CD14-positive monocyte (primary cell): ENCODE data around the gene CTNNA3. TPM values are rescaled to one million over a fixed set of nuclear protein-coding genes. Genes with fewer than 3 reads are reported as not detected.

Experiments
- DNase-seq, 3 donors: peaks; one replicate each; pipeline ENCODE4 v3.0.0-alpha.2; 2011 to 2022
- H2AFZ ChIP-seq: 2 replicates; pipeline ENCODE4 v1.6.0; 2012; ENCODE audit warnings: mild to moderate bottlenecking, low read depth, low read length, inconsistent platforms; ENCODE audit not compliant: insufficient read depth, poor library complexity, severe bottlenecking
- H3K27ac ChIP-seq, 2 donors: 1 replicate in 1 of 2; 2 replicates in 1 of 2; pipeline ENCODE4 v1.5.1; 2012 to 2013; ENCODE audit warnings: low read length in 2 of 2, control low read depth in 1 of 2, inconsistent platforms in 1 of 2, low read depth in 1 of 2, mild to moderate bottlenecking in 1 of 2
- H3K27me3 ChIP-seq, 2 donors: one replicate each; pipeline versions ENCODE4 v1.6.0 to v1.6.1; 2011 to 2013; ENCODE audit warnings: low read length in 2 of 2; ENCODE audit not compliant: control insufficient read depth in 2 of 2, insufficient read depth in 2 of 2
- H3K36me3 ChIP-seq, 2 donors: replicated peaks in 1 of 2; 1 replicate in 1 of 2; 2 replicates in 1 of 2; pipeline versions ENCODE4 v1.5.1 to v1.6.1; 2012 to 2013; ENCODE audit warnings: low read length in 2 of 2, control low read depth in 1 of 2, inconsistent platforms in 1 of 2, mild to moderate bottlenecking in 1 of 2; ENCODE audit not compliant: insufficient read depth in 2 of 2, control insufficient read depth in 1 of 2
- H3K4me1 ChIP-seq, 2 donors: 1 replicate in 1 of 2; 2 replicates in 1 of 2; pipeline versions ENCODE4 v1.5.1 to v1.6.1; 2012 to 2013; ENCODE audit warnings: low read length in 2 of 2, control low read depth in 1 of 2, inconsistent platforms in 1 of 2, mild to moderate bottlenecking in 1 of 2, moderate library complexity in 1 of 2; ENCODE audit not compliant: insufficient read depth in 2 of 2, control insufficient read depth in 1 of 2
- H3K4me2 ChIP-seq: replicated peaks from 2 replicates; pipeline ENCODE3; 2012; ENCODE audit warnings: low read length, moderate library complexity, mild to moderate bottlenecking; ENCODE audit not compliant: poor library complexity, severe bottlenecking; ENCODE audit errors: extremely low read depth
- H3K4me3 ChIP-seq, 3 experiments: fragments of 200-600 bp in 1 of 3; sonication (generic) in 1 of 3; replicated peaks in 1 of 3; 1 replicate in 2 of 3; 2 replicates in 1 of 3; pipeline ENCODE4 v1.5.1; 2011 to 2013; ENCODE audit warnings: low read length in 3 of 3, mild to moderate bottlenecking in 3 of 3, control low read depth in 2 of 3, low read depth in 2 of 3, inconsistent platforms in 1 of 3, moderate library complexity in 1 of 3
- H3K79me2 ChIP-seq: 2 replicates; pipeline ENCODE4 v1.6.0; 2012; ENCODE audit warnings: mild to moderate bottlenecking, control low read depth, inconsistent platforms, low read length, moderate library complexity; ENCODE audit not compliant: insufficient read depth
- H3K9ac ChIP-seq: 2 replicates; pipeline ENCODE4 v1.6.0; 2017; ENCODE audit warnings: low read length, mild to moderate bottlenecking; ENCODE audit not compliant: insufficient read depth, poor library complexity, severe bottlenecking
- H3K9me3 ChIP-seq, 2 donors: replicated peaks in 1 of 2; 1 replicate in 1 of 2; 2 replicates in 1 of 2; pipeline versions ENCODE4 v1.5.1 to v1.6.1; 2012 to 2013; ENCODE audit warnings: low read length in 2 of 2, control low read depth in 1 of 2; ENCODE audit not compliant: control insufficient read depth in 1 of 2, insufficient read depth in 1 of 2
- H4K20me1 ChIP-seq: 2 replicates; pipeline ENCODE4 v1.6.0; 2012; ENCODE audit warnings: mild to moderate bottlenecking, low read length, control low read depth, moderate library complexity; ENCODE audit not compliant: insufficient read depth
- H3K27ac Mint-ChIP-seq, 7 donors: one replicate each; pipeline ENCODE4 v1.8.0; 2020; ENCODE audit warnings: mild to moderate bottlenecking in 7 of 7, mixed read lengths in 7 of 7, moderate library complexity in 6 of 7, inconsistent platforms in 2 of 7
- H3K27me3 Mint-ChIP-seq, 3 donors: one replicate each; pipeline ENCODE4 v1.8.0; 2021 to 2022; ENCODE audit warnings: low read depth in 3 of 3, mild to moderate bottlenecking in 3 of 3, mixed read lengths in 3 of 3, moderate library complexity in 3 of 3, inconsistent platforms in 1 of 3
- H3K36me3 Mint-ChIP-seq, 2 donors: one replicate each; pipeline ENCODE4 v1.8.0; 2020; ENCODE audit warnings: mixed read lengths in 2 of 2, inconsistent platforms in 1 of 2, mild to moderate bottlenecking in 1 of 2
- H3K4me1 Mint-ChIP-seq: one replicate; pipeline ENCODE4 v1.8.0; 2020; ENCODE audit warnings: mild to moderate bottlenecking, mixed read lengths
- H3K4me3 Mint-ChIP-seq, 2 donors: one replicate each; pipeline ENCODE4 v1.8.0; 2020; ENCODE audit warnings: mild to moderate bottlenecking in 2 of 2, mixed read lengths in 2 of 2, moderate library complexity in 1 of 2
- H3K9me3 Mint-ChIP-seq, 7 donors: one replicate each; pipeline ENCODE4 v1.8.0; 2020 to 2022; ENCODE audit warnings: mixed read lengths in 7 of 7, mild to moderate bottlenecking in 6 of 7, moderate library complexity in 6 of 7, inconsistent platforms in 2 of 7
- CTCF ChIP-seq: fragments of 200-600 bp; IDR thresholded peaks from one replicate; pipeline ENCODE4 v1.8.0; 2022; ENCODE audit warnings: antibody characterized with exemption, mild to moderate bottlenecking
- WGBS: methylation state at CpG from one replicate; pipeline ENCODE4 v1.1.5; 2013; ENCODE audit warnings: missing lambda C conversion rate; ENCODE audit not compliant: insufficient coverage; 5-methylcytosine and 5-hydroxymethylcytosine counted together
- intact Hi-C, 2 donors: fragments of 100-400 bp; cut with micrococcal nuclease; formaldehyde crosslinking; loops; one replicate each; pipeline versions ENCODE4 v1.15.0 to v1.15.1; 2023
- polyA plus RNA-seq, 3 donors: library from polyadenylated mRNA; depleted of rRNA in 1 of 3; unstranded in 2 of 3; stranded (reverse) in 1 of 3; fragments of 300-500 nt in 2 of 3; fragments of >200 nt in 1 of 3; fragmentation: Illumina TruSeq in 2 of 3; gene quantifications; 1 replicate in 2 of 3; 2 replicates in 1 of 3; pipeline ENCODE4 v1.2.3, GENCODE V29; 2012 to 2021

The CTNNA3 gene
- polyA plus RNA-seq, 3 donors = not detected

- Histone ChIP-seq H3K9me3 (peaks cover under 1 to 2% of the 10 kb centered on the region in 2 donors), H4K20me1 (no peaks in the 10 kb centered on the region), H3K9ac (no peak overlapping the region), H3K27ac (no peak overlapping the region), H3K36me3 (no peaks in the 10 kb centered on the region), H3K4me1 (no peaks in the 10 kb centered on the region), H3K4me3 (no peak overlapping the region), H3K4me2 (no peak overlapping the region), H3K27me3 (no peaks in the 10 kb centered on the region), H2AFZ (no peak overlapping the region), H3K79me2 (no peaks in the 10 kb centered on the region)
- DNase-seq = no peak
- Mint-ChIP-seq H3K27ac (no peak overlapping the region), H3K27me3 (no peaks in the 10 kb centered on the region), H3K4me1 (no peaks in the 10 kb centered on the region), H3K36me3 (no peaks in the 10 kb centered on the region), H3K9me3 (peaks cover 0 to 10% (median 1%) of the 10 kb centered on the region in 7 donors), H3K4me3 (no peak overlapping the region)
- TF ChIP-seq CTCF = no peak
- intact Hi-C loops = no loop called here
- 60% methylated on average over 1 of the region's 3 CpGs for WGBS
These were observed 225.0 kb downstream of the CTNNA3 start for GRCh38 chr10:67471022-67471421.

DNA sequence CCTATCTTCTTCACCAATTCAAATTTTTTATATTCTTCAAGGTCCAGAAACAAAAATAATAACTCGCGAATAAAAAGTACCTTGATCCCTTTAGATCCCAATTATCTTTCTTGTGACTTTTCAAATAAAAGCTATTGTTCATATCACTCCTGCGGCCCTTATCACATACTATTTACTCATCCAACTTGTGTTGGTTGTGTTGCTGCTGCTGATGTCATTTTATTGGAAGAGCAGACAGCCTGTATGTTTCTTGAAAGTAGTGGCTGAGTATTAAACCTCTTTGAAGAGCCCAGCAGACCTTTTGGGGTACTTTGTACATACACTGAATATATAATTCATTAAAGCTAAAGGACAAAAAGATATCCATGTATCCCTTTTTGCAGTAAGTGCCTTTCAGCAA, 231.7 kb downstream of the CTNNA3 start:
- no peaks in the 10 kb centered on the region for H3K9me3 ChIP-seq
- H4K20me1 ChIP-seq = no peaks in the 10 kb centered on the region
- Mint-ChIP-seq H3K4me3 (no peak overlapping the region), H3K36me3 (no peaks in the 10 kb centered on the region), H3K4me1 (no peaks in the 10 kb centered on the region), H3K27ac (no peak overlapping the region), H3K27me3 (peaks cover 0 to 3% (median 0%) of the 10 kb centered on the region in 3 donors), H3K9me3 (peaks cover 0 to 4% (median 0%) of the 10 kb centered on the region in 7 donors)
- intact Hi-C loops = no loop called here
- H3K4me3 ChIP-seq = no peak overlapping the region
- no CpG with 5 or more reads among the region's 3 CpGs for WGBS
- no peaks in the 10 kb centered on the region for H3K79me2 ChIP-seq
- DNase-seq = no peak
- H3K27me3 ChIP-seq = no peaks in the 10 kb centered on the region
- no peak overlapping the region for H3K4me2 ChIP-seq
- H3K4me1 ChIP-seq = no peaks in the 10 kb centered on the region
- no peak overlapping the region for H2AFZ ChIP-seq
- TF ChIP-seq CTCF = no peak
- H3K27ac ChIP-seq = no peak overlapping the region
- no peak overlapping the region for H3K9ac ChIP-seq
- no peaks in the 10 kb centered on the region for H3K36me3 ChIP-seq
